HL-60/S4 treated with retinoic acid at 250 ng/mL for 4 days and 3 days (cell line): ENCODE measurements around the gene E2F8.

Experiments used
- in situ Hi-C: fragments of 300-500 bp; cut with MboI; formaldehyde crosslinking; loops from 2 replicates; pipeline ENCODE4 v1.7.0; 2022; ENCODE audit warnings: low sequenced_read_pairs

E2F8 gene

GRCh38 chr11:19220903-19221724 is 19.6 kb downstream of the E2F8 start:
- in situ Hi-C loops, result no loop called here

- in situ Hi-C loops, result no loop called here
These were observed 21.8 kb downstream of the E2F8 start for GRCh38 chr11:19218786-19219460.

GRCh38 chr11:19218216-19218615 is 22.5 kb downstream of the E2F8 start:
- in situ Hi-C loops, result no loop called here

- in situ Hi-C loops, result no loop called here
These were observed 23.9 kb downstream of the E2F8 start for GRCh38 chr11:19216709-19217374.

GRCh38 chr11:19216021-19216420 is 24.7 kb downstream of the E2F8 start:
- in situ Hi-C loops, result no loop called here

- in situ Hi-C loops, result no loop called here
These were observed 31.0 kb downstream of the E2F8 start for GRCh38 chr11:19209617-19210370.

- in situ Hi-C loops, result no loop called here
These were observed 31.7 kb downstream of the E2F8 start for GRCh38 chr11:19208959-19209546.

GRCh38 chr11:19208181-19208580 is 32.6 kb downstream of the E2F8 start:
- in situ Hi-C loops, result no loop called here

- in situ Hi-C loops, result no loop called here
These were observed 35.9 kb downstream of the E2F8 start for GRCh38 chr11:19204836-19205235.

GRCh38 chr11:19201737-19202605 is 38.8 kb downstream of the E2F8 start, which contains the start of gene CSRP3:
CSRP3 (minus strand) TSS chr11:19201983; CDS start chr11:19192448, 9,535 bp downstream.
- in situ Hi-C loops, result no loop called here

- in situ Hi-C loops, result no loop called here
These were observed 40.1 kb downstream of the E2F8 start for GRCh38 chr11:19200410-19201201.

GRCh38 chr11:19199771-19200170 is 41.0 kb downstream of the E2F8 start:
- in situ Hi-C loops, result no loop called here

- in situ Hi-C loops, result no loop called here
These were observed 41.7 kb downstream of the E2F8 start for GRCh38 chr11:19199048-19199447.

- in situ Hi-C loops, result no loop called here
These were observed 44.3 kb downstream of the E2F8 start for GRCh38 chr11:19196432-19196831.

- in situ Hi-C loops, result no loop called here
These were observed 46.0 kb downstream of the E2F8 start for GRCh38 chr11:19194620-19195308.

GRCh38 chr11:19193916-19194315 is 46.8 kb downstream of the E2F8 start:
- in situ Hi-C loops, result no loop called here

GRCh38 chr11:19191530-19192169 is 49.1 kb downstream of the E2F8 start:
- in situ Hi-C loops, result no loop called here

- in situ Hi-C loops, result no loop called here
These were observed 52.9 kb downstream of the E2F8 start for GRCh38 chr11:19187833-19188258.
